A549 (cell line): ENCODE results near the gene SBF1.

Experiments used
- HEYL ChIP-seq: fragments of 250-450 bp; sonication (Bioruptor Pico); IDR thresholded peaks from 2 replicates; pipeline ENCODE4 v1.8.0; 2021; ENCODE audit warnings: mild to moderate bottlenecking, moderate library complexity
- TF ChIP-seq, protein P1 (sequence below): fragments of >200 bp; sonication (Bioruptor Twin); formaldehyde crosslinking; IDR thresholded peaks from 3 replicates; pipeline ENCODE4 v1.5.1; 2016
- TF ChIP-seq, protein P2 (sequence below): fragments of >200 bp; sonication (Bioruptor Twin); formaldehyde crosslinking; IDR thresholded peaks from 3 replicates; pipeline ENCODE4 v1.6.1; 2016
- TF ChIP-seq, protein P3 (sequence below): fragments of 150-350 bp; IDR thresholded peaks from 2 replicates; pipeline ENCODE4 v1.6.1; 2014; ENCODE audit warnings: low read depth, mild to moderate bottlenecking, low read length

DNA sequence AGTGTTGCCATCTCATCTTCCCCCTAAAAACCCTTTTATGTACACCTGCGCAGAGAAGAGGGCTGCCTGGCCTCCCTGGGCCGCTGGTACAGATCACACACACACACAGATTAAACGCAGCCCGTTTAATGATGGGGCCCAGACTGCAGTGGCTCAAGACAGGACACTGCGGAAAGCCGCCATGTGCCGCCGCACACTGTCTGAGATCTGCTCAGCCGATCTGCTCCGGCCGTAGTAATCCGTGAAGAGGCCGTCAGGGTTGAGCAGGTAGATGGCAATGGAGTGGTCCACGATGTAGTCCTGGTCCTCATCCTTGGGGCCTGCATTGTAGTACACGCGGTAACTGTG lies 48.6 kb upstream of the SBF1 start:
- TF ChIP-seq, protein P1, sequence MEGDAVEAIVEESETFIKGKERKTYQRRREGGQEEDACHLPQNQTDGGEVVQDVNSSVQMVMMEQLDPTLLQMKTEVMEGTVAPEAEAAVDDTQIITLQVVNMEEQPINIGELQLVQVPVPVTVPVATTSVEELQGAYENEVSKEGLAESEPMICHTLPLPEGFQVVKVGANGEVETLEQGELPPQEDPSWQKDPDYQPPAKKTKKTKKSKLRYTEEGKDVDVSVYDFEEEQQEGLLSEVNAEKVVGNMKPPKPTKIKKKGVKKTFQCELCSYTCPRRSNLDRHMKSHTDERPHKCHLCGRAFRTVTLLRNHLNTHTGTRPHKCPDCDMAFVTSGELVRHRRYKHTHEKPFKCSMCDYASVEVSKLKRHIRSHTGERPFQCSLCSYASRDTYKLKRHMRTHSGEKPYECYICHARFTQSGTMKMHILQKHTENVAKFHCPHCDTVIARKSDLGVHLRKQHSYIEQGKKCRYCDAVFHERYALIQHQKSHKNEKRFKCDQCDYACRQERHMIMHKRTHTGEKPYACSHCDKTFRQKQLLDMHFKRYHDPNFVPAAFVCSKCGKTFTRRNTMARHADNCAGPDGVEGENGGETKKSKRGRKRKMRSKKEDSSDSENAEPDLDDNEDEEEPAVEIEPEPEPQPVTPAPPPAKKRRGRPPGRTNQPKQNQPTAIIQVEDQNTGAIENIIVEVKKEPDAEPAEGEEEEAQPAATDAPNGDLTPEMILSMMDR = no peak
- TF ChIP-seq, protein P2, sequence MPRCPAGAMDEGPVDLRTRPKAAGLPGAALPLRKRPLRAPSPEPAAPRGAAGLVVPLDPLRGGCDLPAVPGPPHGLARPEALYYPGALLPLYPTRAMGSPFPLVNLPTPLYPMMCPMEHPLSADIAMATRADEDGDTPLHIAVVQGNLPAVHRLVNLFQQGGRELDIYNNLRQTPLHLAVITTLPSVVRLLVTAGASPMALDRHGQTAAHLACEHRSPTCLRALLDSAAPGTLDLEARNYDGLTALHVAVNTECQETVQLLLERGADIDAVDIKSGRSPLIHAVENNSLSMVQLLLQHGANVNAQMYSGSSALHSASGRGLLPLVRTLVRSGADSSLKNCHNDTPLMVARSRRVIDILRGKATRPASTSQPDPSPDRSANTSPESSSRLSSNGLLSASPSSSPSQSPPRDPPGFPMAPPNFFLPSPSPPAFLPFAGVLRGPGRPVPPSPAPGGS = no peak
- TF ChIP-seq, protein P3, sequence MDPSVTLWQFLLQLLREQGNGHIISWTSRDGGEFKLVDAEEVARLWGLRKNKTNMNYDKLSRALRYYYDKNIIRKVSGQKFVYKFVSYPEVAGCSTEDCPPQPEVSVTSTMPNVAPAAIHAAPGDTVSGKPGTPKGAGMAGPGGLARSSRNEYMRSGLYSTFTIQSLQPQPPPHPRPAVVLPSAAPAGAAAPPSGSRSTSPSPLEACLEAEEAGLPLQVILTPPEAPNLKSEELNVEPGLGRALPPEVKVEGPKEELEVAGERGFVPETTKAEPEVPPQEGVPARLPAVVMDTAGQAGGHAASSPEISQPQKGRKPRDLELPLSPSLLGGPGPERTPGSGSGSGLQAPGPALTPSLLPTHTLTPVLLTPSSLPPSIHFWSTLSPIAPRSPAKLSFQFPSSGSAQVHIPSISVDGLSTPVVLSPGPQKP = no peak
- TF ChIP-seq HEYL (CRISPR knock-in tag) = no peak
